Fibroblast of mammary gland (primary cell): ENCODE measurements around the gene TERF2IP.
A peak's percentile ranks its signal among the peaks of the same experiment; 100 is the strongest.

Experiments used
- DNase-seq: peaks from one replicate; pipeline ENCODE4 v3.0.0-alpha.2; 2010; ENCODE audit warnings: low read depth
- H3K4me3 ChIP-seq: 2 replicates; pipeline ENCODE4 v1.5.1; 2011; ENCODE audit warnings: low read depth, mild to moderate bottlenecking, low read length, moderate library complexity; ENCODE audit not compliant: control insufficient read depth
- TF ChIP-seq, protein P1 (sequence below): conservative IDR thresholded peaks from 2 replicates; pipeline ENCODE4 v1.5.1; 2011; ENCODE audit warnings: low read depth, low read length, inconsistent platforms; ENCODE audit not compliant: control insufficient read depth, insufficient read depth

Gene TERF2IP

GRCh38 chr16:75624921-75625334 is 22.6 kb upstream of the TERF2IP start:
- TF ChIP-seq, protein P1, sequence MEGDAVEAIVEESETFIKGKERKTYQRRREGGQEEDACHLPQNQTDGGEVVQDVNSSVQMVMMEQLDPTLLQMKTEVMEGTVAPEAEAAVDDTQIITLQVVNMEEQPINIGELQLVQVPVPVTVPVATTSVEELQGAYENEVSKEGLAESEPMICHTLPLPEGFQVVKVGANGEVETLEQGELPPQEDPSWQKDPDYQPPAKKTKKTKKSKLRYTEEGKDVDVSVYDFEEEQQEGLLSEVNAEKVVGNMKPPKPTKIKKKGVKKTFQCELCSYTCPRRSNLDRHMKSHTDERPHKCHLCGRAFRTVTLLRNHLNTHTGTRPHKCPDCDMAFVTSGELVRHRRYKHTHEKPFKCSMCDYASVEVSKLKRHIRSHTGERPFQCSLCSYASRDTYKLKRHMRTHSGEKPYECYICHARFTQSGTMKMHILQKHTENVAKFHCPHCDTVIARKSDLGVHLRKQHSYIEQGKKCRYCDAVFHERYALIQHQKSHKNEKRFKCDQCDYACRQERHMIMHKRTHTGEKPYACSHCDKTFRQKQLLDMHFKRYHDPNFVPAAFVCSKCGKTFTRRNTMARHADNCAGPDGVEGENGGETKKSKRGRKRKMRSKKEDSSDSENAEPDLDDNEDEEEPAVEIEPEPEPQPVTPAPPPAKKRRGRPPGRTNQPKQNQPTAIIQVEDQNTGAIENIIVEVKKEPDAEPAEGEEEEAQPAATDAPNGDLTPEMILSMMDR = no peak
- DNase-seq = peak; percentile 45
- H3K4me3 ChIP-seq = no peak overlapping the region

- no peak overlapping the region for H3K4me3 ChIP-seq
- no peak for DNase-seq
- TF ChIP-seq, protein P1 = no peak
These were observed 20.8 kb upstream of the TERF2IP start for GRCh38 chr16:75626806-75627205.

DNA sequence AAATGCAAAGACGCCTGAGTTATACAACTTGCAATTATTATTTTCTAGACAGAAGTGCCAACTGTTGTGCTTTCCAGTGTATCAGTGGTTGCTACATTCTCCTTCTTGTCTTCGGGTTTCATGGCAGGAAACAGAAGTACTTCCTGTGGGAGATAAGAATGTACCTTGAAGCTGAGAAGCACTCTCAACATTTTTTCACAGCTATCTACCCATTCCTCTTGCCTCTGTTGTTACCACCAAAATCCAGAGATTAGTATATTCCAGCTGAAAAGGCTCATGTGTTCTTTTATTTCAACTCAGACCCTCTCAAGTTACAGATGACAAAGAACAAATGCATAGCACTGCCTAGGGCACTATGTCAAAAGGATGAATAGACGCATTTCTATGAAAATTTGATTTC is 19.7 kb upstream of the TERF2IP start:
- DNase-seq = no peak
- TF ChIP-seq, protein P1 = no peak
- H3K4me3 ChIP-seq = no peak overlapping the region

DNA sequence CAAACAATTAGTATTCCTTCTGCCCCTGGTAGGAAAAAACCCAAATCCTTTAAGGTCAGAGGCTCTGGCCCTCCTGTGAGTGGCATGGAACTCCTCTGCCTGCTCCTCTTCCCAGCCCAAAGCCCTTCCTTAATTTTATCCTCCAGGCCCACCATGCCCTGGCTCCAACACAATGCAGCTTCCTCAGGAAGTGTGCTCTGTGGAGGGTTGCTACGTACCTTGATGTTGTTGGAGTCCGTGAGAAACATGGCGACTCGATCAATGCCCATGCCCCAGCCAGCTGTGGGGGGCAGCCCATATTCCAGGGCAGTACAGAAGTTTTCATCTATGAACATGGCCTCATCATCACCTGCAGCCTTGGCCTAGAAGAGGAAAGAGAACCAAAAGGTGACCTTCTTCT is 19.2 kb upstream of the TERF2IP start:
- DNase-seq = no peak
- H3K4me3 ChIP-seq = no peak overlapping the region
- TF ChIP-seq, protein P1 = no peak

- TF ChIP-seq, protein P1 = no peak
- no peak for DNase-seq
- no peak overlapping the region for H3K4me3 ChIP-seq
These were observed 18.4 kb upstream of the TERF2IP start for GRCh38 chr16:75629132-75629531.

- TF ChIP-seq, protein P1 = no peak
- DNase-seq = no peak
- no peak overlapping the region for H3K4me3 ChIP-seq
These were observed 17.5 kb upstream of the TERF2IP start for GRCh38 chr16:75630052-75630451.

GRCh38 chr16:75632857-75633256 is 14.7 kb upstream of the TERF2IP start:
- DNase-seq = no peak
- TF ChIP-seq, protein P1 = no peak
- no peak overlapping the region for H3K4me3 ChIP-seq
